NCI-H82 treated with DMSO at 0.1 percent for 48 hours (cell line): ENCODE results near the gene CDKN2B.
"Not testable (repeated sequence)": the region's sequence is repeated elsewhere in the genome, so short reads cannot be mapped to it uniquely, and the experiment has no call there.

Source experiments
- DNase-seq: peaks from one replicate; lab custom pipeline; 2025; ENCODE audit not compliant: unreplicated experiment; lab: John Stamatoyannopoulos, UW

The CDKN2B gene

DNA sequence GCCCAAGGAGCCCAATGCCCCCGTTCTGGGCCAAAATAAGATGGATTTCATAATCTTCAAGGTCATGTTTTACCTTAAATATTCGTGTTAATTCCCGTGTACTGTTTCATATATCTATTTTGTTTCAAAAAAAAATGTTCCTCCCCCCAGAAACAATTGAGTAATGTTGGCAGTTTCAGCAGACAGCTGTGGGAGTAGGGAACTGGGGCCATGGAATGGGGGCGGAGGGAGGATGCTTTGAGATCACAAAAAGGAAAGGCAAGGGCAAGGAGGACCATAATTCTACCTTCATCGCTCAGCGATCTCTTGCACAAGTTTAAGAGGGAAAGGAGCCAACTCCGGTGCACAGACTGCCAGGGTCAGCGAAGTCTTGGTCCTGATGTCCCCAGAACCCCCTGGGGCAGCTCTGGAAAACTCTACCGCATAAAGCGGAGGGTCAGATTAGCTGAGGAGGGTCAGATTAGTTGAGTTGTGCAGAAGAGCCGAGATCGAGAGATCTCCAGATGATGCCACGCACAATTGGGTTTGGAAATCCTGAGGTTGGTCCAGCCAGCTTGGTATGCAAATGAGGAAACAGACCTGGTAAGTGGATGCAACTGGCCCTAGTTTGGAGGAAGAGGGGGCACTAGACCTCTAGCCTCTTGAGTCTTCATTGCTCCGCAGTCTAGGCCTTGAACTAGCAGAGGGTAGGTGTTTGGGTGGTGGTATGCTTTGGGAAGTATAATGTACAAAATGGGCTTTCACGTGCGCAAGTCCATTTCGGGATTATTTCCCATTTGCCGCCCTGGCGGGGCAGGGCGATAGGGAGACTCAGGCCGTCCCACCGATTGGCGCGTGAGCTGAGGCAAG is 38.9 kb downstream of the CDKN2B start:
- no peak for DNase-seq

DNA sequence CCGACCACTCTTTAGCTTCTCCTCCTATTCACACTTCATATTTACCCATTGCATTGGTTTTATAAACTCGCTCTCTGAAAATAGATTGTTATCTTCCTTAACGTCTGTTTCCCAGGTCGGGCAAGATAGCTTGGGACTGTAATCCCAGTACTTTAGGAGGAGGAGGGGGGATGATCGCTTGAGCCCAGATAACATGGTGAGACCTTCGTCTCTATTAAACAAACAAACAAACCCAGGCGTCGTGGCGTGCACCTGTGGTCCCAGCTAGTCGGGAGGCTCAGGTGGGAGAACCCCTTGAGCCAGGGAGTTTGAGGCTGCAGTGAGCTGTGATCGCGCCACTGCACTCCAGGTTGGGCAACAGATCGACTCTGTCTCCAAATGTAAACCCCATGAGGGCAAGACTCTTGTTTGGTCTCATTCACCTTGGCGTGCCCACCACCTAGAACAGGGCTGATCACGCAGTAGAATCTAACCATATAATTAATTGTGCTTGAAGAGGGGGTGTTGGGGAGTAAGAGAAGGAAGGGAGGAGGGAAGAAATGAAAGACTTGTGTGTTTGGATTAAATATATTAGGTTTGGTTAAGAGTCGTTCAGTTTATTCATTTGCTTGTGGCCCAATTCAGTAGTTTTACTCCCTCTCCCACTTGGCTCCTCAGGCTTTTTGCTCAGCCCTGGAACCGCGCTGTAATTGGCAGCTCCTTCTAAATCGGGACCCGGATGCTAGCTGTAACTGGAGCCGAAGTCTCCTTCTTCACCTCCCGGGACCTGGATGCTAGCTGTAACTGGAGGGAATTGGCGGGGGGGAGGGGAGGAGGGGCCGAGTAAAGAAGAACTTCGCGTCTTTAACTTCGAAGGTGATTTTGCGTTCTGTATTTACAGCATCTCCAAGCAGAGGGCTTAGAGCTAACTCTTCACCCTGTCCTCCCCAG is 39.8 kb downstream of the CDKN2B start:
- no peak for DNase-seq

DNA sequence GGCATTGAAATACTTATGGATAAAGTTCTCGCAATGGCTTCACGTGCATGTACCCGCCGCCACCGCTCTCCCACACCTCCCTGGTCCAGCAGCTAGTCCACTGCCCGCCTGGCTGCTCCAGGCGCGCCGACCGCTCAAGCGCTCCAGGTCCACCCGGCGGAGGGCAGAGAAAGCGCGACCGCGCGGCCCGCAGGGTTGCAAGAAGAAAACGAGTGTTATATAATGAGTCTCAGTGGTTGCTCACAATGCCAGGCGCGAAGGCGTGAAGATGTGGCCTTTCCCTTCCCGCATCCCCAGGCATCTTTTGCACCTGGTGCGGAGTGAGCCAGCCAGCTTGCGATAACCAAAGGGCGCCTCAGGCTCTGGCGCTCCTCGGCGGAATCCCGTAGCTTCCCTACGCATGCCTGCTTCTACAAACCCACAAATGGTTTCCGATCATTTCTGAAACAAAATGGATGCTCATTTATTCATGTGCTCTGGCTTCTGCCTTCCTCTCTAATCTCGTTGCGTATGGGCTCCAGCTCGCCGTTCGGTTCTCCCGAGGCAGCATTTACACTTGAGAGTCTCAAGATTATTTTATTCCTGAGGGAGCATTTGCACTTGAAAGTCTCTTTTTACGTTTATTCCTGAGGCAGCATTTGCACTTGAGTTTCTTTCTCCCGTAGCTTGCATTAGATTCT is 40.6 kb downstream of the CDKN2B start:
- no peak for DNase-seq

DNA sequence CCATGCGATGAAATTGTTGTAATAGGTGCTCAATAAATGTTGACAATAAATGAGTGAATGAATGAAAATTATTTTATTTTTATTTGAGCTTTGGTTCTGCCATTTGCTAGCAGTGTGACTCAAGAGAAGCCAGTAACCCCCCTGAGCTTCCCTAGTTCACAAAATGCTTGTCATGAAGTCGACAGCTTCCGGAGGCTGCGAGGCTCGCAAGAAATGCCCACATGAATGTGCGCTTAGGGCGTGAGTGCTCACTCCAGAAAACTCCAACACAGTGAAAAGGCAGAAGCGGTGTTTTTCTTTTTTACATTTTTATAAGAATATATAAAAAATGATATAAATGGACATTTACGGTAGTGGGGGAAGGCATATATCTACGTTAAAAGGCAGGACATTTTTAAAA is 41.4 kb downstream of the CDKN2B start:
- DNase-seq: no peak

DNA sequence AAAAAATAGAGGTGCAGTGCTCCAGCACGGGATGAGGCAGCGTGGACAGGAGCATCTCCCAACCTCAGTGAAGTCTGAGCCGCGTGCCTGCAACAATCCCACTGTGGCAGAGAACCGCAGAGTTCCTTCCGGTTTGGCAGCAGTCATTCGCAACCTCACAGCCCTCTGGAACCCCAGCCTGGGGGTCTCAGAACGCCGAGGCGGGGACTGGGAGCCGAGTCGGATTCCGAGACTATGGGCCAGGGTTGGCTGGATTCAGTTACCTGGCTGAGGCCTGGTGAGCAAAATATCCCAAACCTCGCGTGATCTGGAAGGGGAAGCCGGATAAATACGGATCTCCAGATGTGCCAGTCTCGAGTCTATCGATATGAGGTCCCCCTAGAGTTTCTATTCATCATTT is 41.9 kb downstream of the CDKN2B start:
- DNase-seq: no peak

DNA sequence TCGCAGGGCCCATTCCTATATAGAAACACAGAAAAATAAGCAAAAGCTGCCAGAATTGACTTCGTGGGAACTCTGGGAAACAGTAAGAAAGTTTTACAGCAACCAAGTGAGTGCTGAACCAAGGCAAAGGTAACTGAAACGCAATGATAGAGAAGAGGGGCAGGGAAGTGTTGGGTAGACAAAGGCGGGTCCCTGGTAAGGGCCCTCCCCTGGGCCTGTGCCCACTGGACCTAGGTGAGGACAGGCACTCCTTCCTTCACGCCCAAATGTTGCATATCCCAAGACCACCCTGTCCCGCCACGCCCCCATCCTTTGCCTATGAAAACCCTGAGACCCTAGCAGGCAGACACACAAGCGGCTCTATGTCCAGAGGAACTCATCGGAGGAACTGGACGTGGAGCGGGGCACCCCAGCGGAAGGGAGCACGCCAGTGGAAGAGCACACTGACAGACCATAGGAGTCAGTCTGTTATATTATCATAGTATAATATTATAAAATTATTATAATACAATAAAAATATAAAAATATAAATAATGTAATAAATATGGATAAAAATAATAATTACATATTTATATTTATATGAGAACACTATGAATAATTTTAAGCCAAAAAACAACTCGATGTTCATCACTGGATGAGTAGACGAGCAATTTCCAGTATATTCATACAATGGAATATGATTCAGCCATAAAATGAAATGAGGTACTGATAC is 42.8 kb downstream of the CDKN2B start:
- no peak for DNase-seq

DNA sequence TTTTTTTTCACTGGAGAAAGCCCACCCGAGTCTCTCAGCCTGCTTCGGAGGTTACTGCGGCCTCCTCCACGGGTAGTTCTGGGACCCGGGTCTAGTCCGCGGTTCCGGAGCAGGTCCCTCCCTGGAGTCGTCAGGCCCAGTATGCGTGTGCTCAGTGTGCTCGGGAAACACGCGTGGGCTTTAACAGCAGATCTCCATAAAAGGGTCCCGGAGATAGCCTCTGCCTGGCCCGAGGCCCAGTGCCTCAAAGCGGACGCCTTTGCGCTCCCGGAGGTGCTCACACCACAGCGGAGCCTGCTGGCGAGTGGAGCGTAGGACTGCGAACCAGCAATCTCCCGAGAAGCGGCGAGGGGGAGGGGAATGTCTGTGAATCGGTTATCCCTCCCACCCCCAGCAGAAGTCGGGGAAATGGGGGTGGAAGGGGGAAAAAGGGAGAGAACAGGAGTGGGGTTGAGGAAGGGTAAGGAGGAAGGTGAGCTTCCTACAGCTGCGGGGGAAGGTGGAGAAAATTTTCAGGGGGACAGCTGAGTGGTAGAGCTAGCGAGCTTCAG is 43.6 kb downstream of the CDKN2B start:
- DNase-seq: no peak

DNA sequence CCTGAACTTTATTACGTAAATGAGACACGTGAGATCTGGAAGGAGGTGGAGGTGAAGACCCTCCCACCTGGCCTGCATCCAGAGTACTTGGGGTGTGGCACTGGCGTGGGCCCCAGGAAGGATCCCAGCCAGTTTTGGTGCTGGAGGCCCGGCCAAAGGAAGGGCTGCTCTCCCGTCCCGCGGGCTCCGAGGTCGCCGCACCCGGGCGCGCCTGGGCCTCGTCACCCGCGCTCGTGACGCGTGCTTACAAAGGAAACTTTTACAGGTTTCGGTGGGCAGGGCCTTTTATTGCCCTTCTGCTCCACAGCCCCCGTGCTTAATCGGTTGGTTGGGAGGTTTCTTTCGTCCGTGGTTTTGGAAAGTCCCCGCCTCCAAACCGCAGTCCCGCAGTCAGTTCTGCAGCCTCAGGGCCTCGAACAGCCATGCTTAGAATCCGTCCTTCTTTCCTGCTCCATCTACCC is 44.1 kb downstream of the CDKN2B start:
- DNase-seq: no peak

DNA sequence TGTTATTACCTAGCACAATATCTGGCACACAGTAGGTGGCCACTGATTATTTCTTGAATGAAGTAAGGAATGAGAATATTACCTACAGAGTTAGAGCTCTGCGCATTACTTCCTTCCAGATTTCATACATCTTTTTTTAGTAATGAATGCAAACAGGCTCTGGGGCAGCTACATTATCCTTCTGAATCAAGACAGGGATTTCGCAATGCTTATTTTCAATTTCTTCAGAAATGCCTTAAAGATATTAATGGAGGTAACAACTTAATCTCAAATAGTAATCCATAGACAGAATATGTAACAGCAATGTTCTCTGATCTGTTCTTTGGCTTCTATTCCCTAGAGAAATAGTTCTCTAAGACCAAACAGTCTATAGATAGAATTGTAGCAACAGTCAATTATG is 47.5 kb downstream of the CDKN2B start:
- no peak for DNase-seq

DNA sequence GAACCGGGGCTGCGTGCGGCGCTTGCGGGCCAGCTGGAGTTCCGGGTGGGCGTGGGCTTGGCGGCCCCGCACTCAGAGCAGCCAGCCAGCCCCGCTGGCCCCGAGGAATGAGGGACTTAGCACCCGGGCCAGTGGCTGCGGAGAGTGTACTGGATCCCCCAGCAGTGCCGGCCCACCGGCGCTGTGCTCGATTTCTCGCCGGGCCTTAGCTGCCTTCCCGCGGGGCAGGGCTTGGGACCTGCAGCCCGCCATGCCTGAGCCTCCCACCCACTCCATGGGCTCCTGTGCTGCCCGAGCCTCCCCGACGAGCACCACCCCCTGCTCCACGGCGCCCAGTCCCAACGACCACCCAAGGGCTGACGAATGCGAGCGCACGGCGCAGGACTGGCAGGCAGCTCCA is 49.8 kb downstream of the CDKN2B start:
- DNase-seq: not testable (repeated sequence)

DNA sequence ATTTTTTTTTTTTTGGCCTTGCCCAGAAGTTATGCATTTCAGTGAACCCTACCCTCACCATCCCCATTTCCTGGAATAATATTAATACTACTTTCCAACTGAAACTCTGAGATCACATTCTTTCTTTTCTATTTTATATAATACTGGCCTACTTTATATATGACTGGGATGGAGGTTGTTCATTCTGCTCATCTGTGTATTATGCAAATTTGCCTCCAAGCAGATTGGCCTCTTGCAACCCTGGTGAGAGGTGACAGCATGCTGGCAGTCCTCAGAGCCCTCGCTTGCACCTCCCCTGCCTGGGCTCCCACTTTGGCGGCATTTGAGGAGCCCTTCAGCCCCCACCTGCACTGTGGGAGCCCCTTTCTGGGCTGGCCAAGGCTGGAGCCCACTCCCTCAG is 50.3 kb downstream of the CDKN2B start:
- DNase-seq: no peak
